ENCODE measurements around the gene EEF1A2.

DNA sequence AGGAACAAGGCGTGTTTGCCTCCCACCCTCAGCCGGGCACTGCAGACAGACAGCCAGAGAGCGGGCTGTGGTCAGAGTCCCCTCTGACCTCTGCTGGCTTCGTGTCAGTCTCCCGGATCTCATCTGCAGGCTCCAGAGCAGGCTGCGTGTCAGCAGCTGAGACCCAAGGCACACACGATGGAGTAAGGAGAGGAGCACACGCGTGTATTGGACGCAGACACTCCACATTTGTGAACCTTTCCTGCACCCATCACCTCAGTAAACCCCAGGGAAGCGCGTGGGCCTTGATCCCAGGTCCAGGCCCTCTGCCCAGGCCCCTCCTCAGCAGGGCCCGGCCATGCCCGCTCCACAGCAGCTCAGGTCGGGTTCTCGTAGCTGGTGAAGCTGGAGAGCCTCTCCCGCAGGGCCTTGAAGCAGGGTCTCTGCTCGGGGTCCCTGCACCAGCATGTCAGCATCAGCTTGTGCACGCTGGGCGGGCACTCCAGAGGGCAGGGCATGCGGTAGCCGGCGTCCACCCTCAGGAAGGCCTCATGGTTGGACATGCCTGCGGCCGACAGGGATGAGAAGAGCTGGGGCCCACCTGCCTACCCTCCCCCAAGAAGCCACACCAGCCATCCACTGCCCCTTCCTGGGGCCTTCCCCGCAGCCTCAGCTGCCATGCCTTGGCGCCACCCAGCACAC is 30.4 kb upstream of the EEF1A2 start:
- TF ChIP-seq, protein P1, sequence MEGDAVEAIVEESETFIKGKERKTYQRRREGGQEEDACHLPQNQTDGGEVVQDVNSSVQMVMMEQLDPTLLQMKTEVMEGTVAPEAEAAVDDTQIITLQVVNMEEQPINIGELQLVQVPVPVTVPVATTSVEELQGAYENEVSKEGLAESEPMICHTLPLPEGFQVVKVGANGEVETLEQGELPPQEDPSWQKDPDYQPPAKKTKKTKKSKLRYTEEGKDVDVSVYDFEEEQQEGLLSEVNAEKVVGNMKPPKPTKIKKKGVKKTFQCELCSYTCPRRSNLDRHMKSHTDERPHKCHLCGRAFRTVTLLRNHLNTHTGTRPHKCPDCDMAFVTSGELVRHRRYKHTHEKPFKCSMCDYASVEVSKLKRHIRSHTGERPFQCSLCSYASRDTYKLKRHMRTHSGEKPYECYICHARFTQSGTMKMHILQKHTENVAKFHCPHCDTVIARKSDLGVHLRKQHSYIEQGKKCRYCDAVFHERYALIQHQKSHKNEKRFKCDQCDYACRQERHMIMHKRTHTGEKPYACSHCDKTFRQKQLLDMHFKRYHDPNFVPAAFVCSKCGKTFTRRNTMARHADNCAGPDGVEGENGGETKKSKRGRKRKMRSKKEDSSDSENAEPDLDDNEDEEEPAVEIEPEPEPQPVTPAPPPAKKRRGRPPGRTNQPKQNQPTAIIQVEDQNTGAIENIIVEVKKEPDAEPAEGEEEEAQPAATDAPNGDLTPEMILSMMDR (IDR thresholded peaks at IDR 0.05) = no peak
- TF ChIP-seq POLR2A (IDR thresholded peaks at IDR 0.05) (no peak), POLR2AphosphoS5 (IDR thresholded peaks at IDR 0.05) (no peak)

Data from transverse colon (tissue), 4 donors.